NCI-H446 (cell line): ENCODE measurements around the gene ACE.
A peak's percentile ranks its signal among the peaks of the same experiment; 100 is the strongest.

Source experiments
- DNase-seq, 2 experiments: peaks; one replicate each; lab custom pipeline; 2025; lab: John Stamatoyannopoulos, UW

The ACE gene

GRCh38 chr17:63476854-63477479 lies at the start of gene ACE:
ACE (plus strand) TSS chr17:63477061; CDS start chr17:63477095, 34 bp downstream.
- DNase-seq: no peak

- DNase-seq: no peak
These were observed 47.1 kb upstream of the ACE start for GRCh38 chr17:63429766-63430165.

- DNase-seq: no peak
These were observed 46.6 kb upstream of the ACE start for GRCh38 chr17:63430223-63430622.

GRCh38 chr17:63431618-63431938 lies 45.3 kb upstream of the ACE start:
- DNase-seq: no peak

GRCh38 chr17:63431939-63432804 lies 44.7 kb upstream of the ACE start:
- no peak for DNase-seq

GRCh38 chr17:63433746-63434591 lies 42.9 kb upstream of the ACE start:
- DNase-seq: peak in 1 of 2 experiments; percentile 12

GRCh38 chr17:63434951-63435571 lies 41.8 kb upstream of the ACE start:
- peak; percentile 22 to 78 for DNase-seq

GRCh38 chr17:63435681-63436522 lies 41.0 kb upstream of the ACE start:
- no peak for DNase-seq

- no peak for DNase-seq
These were observed 40.2 kb upstream of the ACE start for GRCh38 chr17:63436523-63437110.

- no peak for DNase-seq
These were observed 39.4 kb upstream of the ACE start for GRCh38 chr17:63437287-63438091.

GRCh38 chr17:63438092-63439051 lies 38.5 kb upstream of the ACE start:
- DNase-seq: no peak

- DNase-seq: no peak
These were observed 37.2 kb upstream of the ACE start for GRCh38 chr17:63439687-63440086.

GRCh38 chr17:63440127-63440769 lies 36.6 kb upstream of the ACE start:
- no peak for DNase-seq

GRCh38 chr17:63440770-63441335 lies 36.0 kb upstream of the ACE start:
- DNase-seq: no peak

GRCh38 chr17:63441654-63442053 lies 35.2 kb upstream of the ACE start:
- no peak for DNase-seq

- DNase-seq: no peak
These were observed 34.8 kb upstream of the ACE start for GRCh38 chr17:63442074-63442473.

GRCh38 chr17:63442549-63443035 lies 34.3 kb upstream of the ACE start:
- DNase-seq: no peak

- DNase-seq: no peak
These were observed 33.8 kb upstream of the ACE start for GRCh38 chr17:63443053-63443452.
